Epithelial cell of esophagus (primary cell): ENCODE data around the gene DNM2.
"Not testable (repeated sequence)": the region's sequence is repeated elsewhere in the genome, so short reads cannot be mapped to it uniquely, and the experiment has no call there.

Source experiments
- DNase-seq: peaks from one replicate; pipeline ENCODE4 v3.0.0; 2010; ENCODE audit warnings: low read depth
- H3K4me3 ChIP-seq: 2 replicates; pipeline ENCODE4 v1.5.1; 2011; ENCODE audit warnings: mild to moderate bottlenecking, low read length, control low read depth
- CTCF ChIP-seq: IDR thresholded peaks from 2 replicates; pipeline ENCODE4 v1.5.1; 2011; ENCODE audit warnings: low read depth, mild to moderate bottlenecking, low read length, control low read depth, inconsistent platforms; ENCODE audit not compliant: insufficient read depth; ENCODE audit errors: missing control alignments

Gene DNM2

GRCh38 chr19:10855879-10856522 lies 138.1 kb downstream of the DNM2 start:
- H3K4me3 ChIP-seq: no peak overlapping the region
- TF ChIP-seq CTCF: peak; percentile 64
- peak; percentile 47 for DNase-seq

GRCh38 chr19:10856899-10857298 lies 139.0 kb downstream of the DNM2 start:
- H3K4me3 ChIP-seq, DNase-seq: not testable (repeated sequence)

- DNase-seq: no peak
- no peak overlapping the region for H3K4me3 ChIP-seq
- TF ChIP-seq CTCF: peak; percentile 64
Measured at GRCh38 chr19:10858204-10858828, 140.4 kb downstream of the DNM2 start.

GRCh38 chr19:10861103-10861651 lies 143.3 kb downstream of the DNM2 start:
- peak; percentile 51 for DNase-seq
- H3K4me3 ChIP-seq: no peak overlapping the region
- TF ChIP-seq CTCF: peak; percentile 57

GRCh38 chr19:10862561-10863106 lies 144.8 kb downstream of the DNM2 start:
- no peak for TF ChIP-seq CTCF
- DNase-seq: no peak

GRCh38 chr19:10863107-10863717 lies 145.3 kb downstream of the DNM2 start:
- DNase-seq: peak; percentile 54
- no peak for TF ChIP-seq CTCF
- H3K4me3 ChIP-seq: no peak overlapping the region

More at GRCh38 chr19:10862561-10863106, 144.8 kb downstream of the DNM2 start:
- H3K4me3 ChIP-seq: no peak overlapping the region

- peak; percentile 79 for DNase-seq
- peak; percentile 96 for TF ChIP-seq CTCF
- H3K4me3 ChIP-seq: no peak overlapping the region
Measured at GRCh38 chr19:10864538-10864899, 146.6 kb downstream of the DNM2 start.
